Sigmoid colon (tissue), 7 donors: ENCODE data around the gene COX7A2L. TPM values are rescaled to one million over a fixed set of nuclear protein-coding genes. Genes with fewer than 3 reads are reported as not detected.
"Not testable (repeated sequence)": the region's sequence is repeated elsewhere in the genome, so short reads cannot be mapped to it uniquely, and the experiment has no call there.

Experiments used
- DNase-seq: peaks from one replicate; pipeline ENCODE4 v3.0.0-alpha.2; 2019
- H3K27ac ChIP-seq, 4 donors: fragments of 200-600 bp; sonication (generic); one replicate each; pipeline ENCODE4 v1.5.1; 2016 to 2019; ENCODE audit warnings: mild to moderate bottlenecking in 1 of 4
- H3K27me3 ChIP-seq, 3 donors: fragments of 200-600 bp; sonication (generic); one replicate each; pipeline ENCODE4 v1.5.1; 2019; ENCODE audit warnings: mild to moderate bottlenecking in 1 of 3
- H3K36me3 ChIP-seq, 4 donors: fragments of 200-600 bp; sonication (generic); one replicate each; pipeline ENCODE4 v1.5.1; 2016 to 2019
- H3K4me1 ChIP-seq, 4 donors: fragments of 200-600 bp; sonication (generic); one replicate each; pipeline ENCODE4 v1.5.1; 2017 to 2019
- H3K4me3 ChIP-seq, 4 donors: fragments of 200-600 bp; sonication (generic); one replicate each; pipeline ENCODE4 v1.5.1; 2017 to 2019; ENCODE audit warnings: mild to moderate bottlenecking in 2 of 4, moderate library complexity in 1 of 4
- H3K9me3 ChIP-seq, 4 donors: fragments of 200-600 bp in 3 of 4; sonication (generic) in 3 of 4; one replicate each; pipeline versions ENCODE4 v1.5.1 to v1.6.1; 2013 to 2019
- EP300 ChIP-seq, 4 donors: sonication (generic); formaldehyde crosslinking; IDR thresholded peaks; one replicate each; pipeline ENCODE4 v1.6.1; 2017; ENCODE audit warnings: antibody characterized with exemption in 4 of 4
- POLR2A ChIP-seq, 2 donors: fragments of 450-650 bp; IDR thresholded peaks; one replicate each; pipeline ENCODE4 v1.6.1; 2016; ENCODE audit warnings: antibody characterized with exemption in 2 of 2, mild to moderate bottlenecking in 2 of 2, moderate library complexity in 2 of 2
- POLR2AphosphoS5 ChIP-seq, 4 donors: sonication (generic); formaldehyde crosslinking; IDR thresholded peaks; one replicate each; pipeline ENCODE4 v1.6.1; 2017; ENCODE audit warnings: antibody characterized with exemption in 4 of 4
- WGBS, 2 donors: extraction: QIAGEN DNeasy Blood & Tissue Kit; methylation state at CpG; one replicate each; pipeline ENCODE4 v1.1.7; 2013; 5-methylcytosine and 5-hydroxymethylcytosine counted together
- intact Hi-C: fragments of 100-400 bp; cut with DNase I; formaldehyde crosslinking; loops from one replicate; pipeline ENCODE4 v1.15.1; 2023
- polyA plus RNA-seq, 3 donors: library from polyadenylated mRNA; stranded (reverse); fragments of 200-250 nt; gene quantifications; one replicate each; pipeline ENCODE4 v1.2.3, GENCODE V29; 2013
- total RNA-seq, 4 donors: library from RNA; depleted of rRNA; stranded (reverse); fragments of >200 nt; gene quantifications; one replicate each; pipeline ENCODE4 v1.1.0, GENCODE V29; 2016
- TF ChIP-seq, protein P1 (sequence below), 4 experiments: fragments of 450-650 bp in 3 of 4; fragments of 200-600 bp in 1 of 4; IDR thresholded peaks; one replicate each; pipeline ENCODE4 v1.5.1; 2016 to 2019; ENCODE audit warnings: antibody characterized with exemption in 4 of 4, mild to moderate bottlenecking in 3 of 4, moderate library complexity in 2 of 4
- donor health status: healthy with polysubstance abuse.
- donor health status: Bipolar disorder and iron deficiency.
- donor health status: healthy.

Gene COX7A2L
- total and polyA plus RNA-seq, 7 donors, result 149 to 270 (median 193) TPM

DNA sequence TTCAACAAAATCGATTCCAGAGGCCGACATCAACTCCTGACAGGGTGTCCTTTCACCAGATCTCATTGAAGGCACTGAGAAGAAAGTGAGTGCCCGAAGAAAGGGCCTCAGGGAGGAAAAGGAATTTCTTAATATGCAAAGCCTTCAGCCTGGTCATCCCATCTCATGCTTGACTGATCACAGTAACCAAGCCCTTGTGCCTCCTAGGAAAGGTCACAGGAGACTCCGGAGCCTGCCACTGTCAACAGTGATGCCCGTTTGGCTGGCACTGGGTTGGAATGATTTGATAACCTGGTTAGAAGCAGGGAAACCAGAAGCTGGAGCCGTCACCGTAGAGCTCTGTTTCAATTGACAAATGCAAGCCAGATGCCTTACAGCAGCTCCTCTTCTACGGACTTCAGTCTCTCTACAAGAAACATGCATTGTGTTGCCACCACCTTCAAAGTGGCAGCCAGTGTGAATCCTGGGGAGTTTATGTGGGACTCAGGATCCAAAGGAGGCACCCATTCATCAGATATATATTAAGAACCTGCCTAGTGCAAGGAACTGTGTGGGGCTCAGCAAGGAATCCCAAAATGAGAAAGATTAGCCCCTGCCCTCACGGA lies 24.6 kb downstream of the COX7A2L start:
- Histone ChIP-seq H3K36me3 (peaks cover 0 to 52% (median 11%) of the 10 kb centered on the region in 4 donors), H3K27me3 (no peaks in the 10 kb centered on the region), H3K4me3 (no peak overlapping the region), H3K27ac (no peak overlapping the region), H3K9me3 (no peaks in the 10 kb centered on the region), H3K4me1 (no peaks in the 10 kb centered on the region)
- no peak for DNase-seq
- TF ChIP-seq EP300 (IDR thresholded peaks at IDR 0.05) (no peak), POLR2A (IDR thresholded peaks at IDR 0.05) (no peak), POLR2AphosphoS5 (IDR thresholded peaks at IDR 0.05) (no peak)
- TF ChIP-seq, protein P1, sequence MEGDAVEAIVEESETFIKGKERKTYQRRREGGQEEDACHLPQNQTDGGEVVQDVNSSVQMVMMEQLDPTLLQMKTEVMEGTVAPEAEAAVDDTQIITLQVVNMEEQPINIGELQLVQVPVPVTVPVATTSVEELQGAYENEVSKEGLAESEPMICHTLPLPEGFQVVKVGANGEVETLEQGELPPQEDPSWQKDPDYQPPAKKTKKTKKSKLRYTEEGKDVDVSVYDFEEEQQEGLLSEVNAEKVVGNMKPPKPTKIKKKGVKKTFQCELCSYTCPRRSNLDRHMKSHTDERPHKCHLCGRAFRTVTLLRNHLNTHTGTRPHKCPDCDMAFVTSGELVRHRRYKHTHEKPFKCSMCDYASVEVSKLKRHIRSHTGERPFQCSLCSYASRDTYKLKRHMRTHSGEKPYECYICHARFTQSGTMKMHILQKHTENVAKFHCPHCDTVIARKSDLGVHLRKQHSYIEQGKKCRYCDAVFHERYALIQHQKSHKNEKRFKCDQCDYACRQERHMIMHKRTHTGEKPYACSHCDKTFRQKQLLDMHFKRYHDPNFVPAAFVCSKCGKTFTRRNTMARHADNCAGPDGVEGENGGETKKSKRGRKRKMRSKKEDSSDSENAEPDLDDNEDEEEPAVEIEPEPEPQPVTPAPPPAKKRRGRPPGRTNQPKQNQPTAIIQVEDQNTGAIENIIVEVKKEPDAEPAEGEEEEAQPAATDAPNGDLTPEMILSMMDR (IDR thresholded peaks at IDR 0.05), result no peak
- intact Hi-C loops, result no loop called here
- WGBS, 2 donors, result 94 to 96% methylated on average over 9 of the region's 9 CpGs

DNA sequence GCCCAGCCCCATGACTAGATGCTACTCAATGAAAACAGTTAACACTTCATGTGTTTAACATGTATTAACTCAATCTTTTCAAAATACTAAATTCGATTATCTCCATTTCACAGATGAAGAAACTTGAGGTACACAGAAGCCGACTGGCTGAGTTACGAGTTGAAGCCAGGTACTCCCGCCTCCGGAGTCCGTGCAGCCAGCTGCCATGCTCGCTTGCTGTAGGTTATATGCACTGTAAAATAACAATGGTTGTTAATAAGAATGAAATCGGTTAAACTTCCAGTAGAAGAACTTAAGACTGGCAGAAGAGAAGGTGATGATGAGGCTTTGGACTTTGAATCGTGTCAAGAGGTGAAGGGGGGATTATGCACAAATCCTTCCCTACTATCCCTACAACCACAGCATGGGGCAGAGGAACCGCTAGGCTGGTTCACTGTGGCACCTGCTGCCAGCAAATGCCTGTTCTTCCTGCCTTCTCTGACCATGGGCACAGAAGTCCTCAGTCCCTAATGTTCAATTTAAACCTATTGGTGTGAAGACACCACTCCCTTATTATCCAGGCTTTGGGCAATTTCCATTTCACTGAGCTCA lies 25.4 kb downstream of the COX7A2L start:
- no peaks in the 10 kb centered on the region for H3K27me3 ChIP-seq
- no peaks in the 10 kb centered on the region for H3K9me3 ChIP-seq
- DNase-seq, result no peak
- no peaks in the 10 kb centered on the region for H3K4me1 ChIP-seq
- H3K27ac ChIP-seq, result no peak overlapping the region
- TF ChIP-seq EP300 (IDR thresholded peaks at IDR 0.05), result no peak
- TF ChIP-seq POLR2A (IDR thresholded peaks at IDR 0.05), result no peak
- TF ChIP-seq, protein P1 (IDR thresholded peaks at IDR 0.05), result no peak
- TF ChIP-seq POLR2AphosphoS5 (IDR thresholded peaks at IDR 0.05), result no peak
- intact Hi-C loops, result no loop called here
- 96% methylated on average over 10 of the region's 10 CpGs for WGBS, 2 donors
- no peak overlapping the region for H3K4me3 ChIP-seq
- H3K36me3 ChIP-seq, result peaks cover 0 to 57% (median 11%) of the 10 kb centered on the region in 4 donors

DNA sequence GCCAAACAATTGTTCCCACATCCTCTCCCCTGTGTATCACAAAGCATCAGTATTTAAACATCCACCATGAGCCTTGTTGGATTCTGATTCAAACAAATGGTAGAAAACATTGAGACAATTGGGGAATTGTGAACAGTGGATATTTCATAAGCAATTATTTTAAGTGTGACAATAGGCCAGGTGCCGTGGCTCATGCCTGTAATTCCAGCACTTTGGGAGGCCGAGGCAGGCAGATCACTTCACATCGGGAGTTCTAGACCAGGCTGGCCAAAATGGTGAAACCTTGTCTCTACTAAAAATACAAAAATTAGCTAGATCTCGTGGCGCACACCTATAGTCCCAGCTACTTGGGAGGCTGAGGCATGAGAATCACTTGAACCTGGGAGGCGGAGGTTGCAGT lies 26.2 kb downstream of the COX7A2L start:
- H3K4me1 ChIP-seq, H3K9me3 ChIP-seq, H3K27me3 ChIP-seq, DNase-seq, H3K27ac ChIP-seq, intact Hi-C loops, H3K4me3 ChIP-seq: not testable (repeated sequence)
- WGBS, 2 donors, result 98% methylated on average over 6 of the region's 6 CpGs
- peaks cover 0 to 64% (median 9%) of the 10 kb centered on the region in 4 donors for H3K36me3 ChIP-seq

DNA sequence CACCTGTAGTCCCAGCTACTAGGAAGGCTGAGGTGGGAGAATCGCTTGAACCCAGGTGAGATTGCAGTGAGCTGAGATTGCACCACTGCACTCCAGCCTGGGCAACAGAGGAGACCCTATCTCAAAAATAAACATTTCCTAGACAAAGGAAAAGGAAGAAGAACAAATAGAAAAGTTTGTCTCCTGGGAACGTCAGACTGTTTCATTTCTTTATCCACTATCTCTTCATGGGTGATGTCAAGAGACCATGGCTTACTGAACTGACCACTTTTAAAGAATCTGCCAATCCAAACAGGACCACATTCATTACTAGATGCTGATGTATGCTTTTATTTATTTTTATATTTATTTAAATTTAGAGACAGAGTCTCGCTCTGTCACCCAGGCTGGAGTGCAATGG lies 26.8 kb downstream of the COX7A2L start:
- Histone ChIP-seq H3K36me3 (peaks cover 0 to 71% (median 11%) of the 10 kb centered on the region in 4 donors), H3K27me3 (no peaks in the 10 kb centered on the region), H3K9me3 (no peaks in the 10 kb centered on the region), H3K27ac (no peak overlapping the region), H3K4me3 (no peak overlapping the region), H3K4me1 (no peaks in the 10 kb centered on the region)
- TF ChIP-seq, protein P1 (IDR thresholded peaks at IDR 0.05), result no peak
- no peak for DNase-seq
- WGBS, 2 donors, result 94 to 95% methylated on average over 3 of the region's 3 CpGs
- intact Hi-C loops, result no loop called here

DNA sequence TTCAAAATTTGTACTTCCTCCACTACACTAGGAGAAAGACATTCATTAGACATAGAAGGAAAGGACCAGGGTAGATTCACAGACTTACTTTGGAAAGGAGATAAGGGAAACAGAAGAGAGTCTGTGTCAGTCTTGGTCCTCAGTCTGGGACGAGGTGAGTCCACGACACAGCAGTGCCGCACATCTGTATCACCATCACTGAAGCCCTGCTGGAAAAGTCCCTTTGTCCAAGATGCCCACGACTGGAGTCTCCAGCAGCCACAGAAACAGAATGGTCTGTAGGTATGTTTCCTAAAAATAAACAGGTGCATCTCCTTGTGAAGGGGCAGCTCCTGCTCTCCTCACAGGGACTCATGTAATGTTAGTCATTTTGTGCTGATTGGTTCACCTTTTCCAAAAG lies 27.4 kb downstream of the COX7A2L start:
- no peak overlapping the region for H3K4me3 ChIP-seq
- 90 to 96% methylated on average over 4 of the region's 4 CpGs for WGBS, 2 donors
- TF ChIP-seq POLR2AphosphoS5 (IDR thresholded peaks at IDR 0.05) (no peak), POLR2A (IDR thresholded peaks at IDR 0.05) (no peak), EP300 (IDR thresholded peaks at IDR 0.05) (no peak)
- TF ChIP-seq, protein P1 (IDR thresholded peaks at IDR 0.05), result no peak
- peaks cover 0 to 72% (median 13%) of the 10 kb centered on the region in 4 donors for H3K36me3 ChIP-seq
- H3K27ac ChIP-seq, result no peak overlapping the region
- intact Hi-C loops, result no loop called here
- DNase-seq, result no peak
- no peaks in the 10 kb centered on the region for H3K27me3 ChIP-seq
- H3K9me3 ChIP-seq, result no peaks in the 10 kb centered on the region
- no peaks in the 10 kb centered on the region for H3K4me1 ChIP-seq
